Ishikawa (cell line): Measurements from ENCODE around the gene ADAMTS18.

ENCODE experiments used
- NFIC ChIP-seq: IDR thresholded peaks from 2 replicates; pipeline ENCODE4 v1.6.1; 2012
- TAF1 ChIP-seq: IDR thresholded peaks from 2 replicates; pipeline ENCODE4 v1.6.1; 2012; ENCODE audit warnings: low read depth, mild to moderate bottlenecking
- USF1 ChIP-seq: IDR thresholded peaks from 2 replicates; pipeline ENCODE4 v1.6.1; 2012

DNA sequence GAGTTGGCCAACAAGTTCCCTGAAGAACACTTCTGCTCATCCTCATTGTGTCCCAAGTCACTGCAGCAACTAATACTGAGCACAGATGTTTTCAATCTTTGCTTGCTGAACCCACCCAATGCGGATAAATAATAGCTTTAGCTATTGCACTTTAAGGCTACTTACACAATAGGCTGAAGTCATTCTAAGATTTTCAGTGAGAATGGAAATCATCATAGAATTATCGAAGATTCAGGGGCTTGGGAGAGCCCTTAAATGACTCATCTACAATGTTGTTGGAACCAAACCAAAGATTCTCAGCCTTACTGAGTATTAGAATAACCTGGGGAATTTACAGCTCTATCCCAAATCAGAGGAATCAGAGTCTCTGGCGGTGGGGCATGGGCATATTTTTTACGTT lies 184.4 kb downstream of the ADAMTS18 start:
- TF ChIP-seq USF1 (no peak), NFIC (no peak), TAF1 (no peak)
